GM15510 (cell line): ENCODE measurements around the gene HMCN1.

ENCODE experiments used
- POLR2A ChIP-seq: IDR thresholded peaks from 3 replicates; pipeline ENCODE4 v1.6.1; 2011; ENCODE audit warnings: borderline replicate concordance; ENCODE audit not compliant: insufficient read length; ENCODE audit errors: extremely low read depth

HMCN1 gene

DNA sequence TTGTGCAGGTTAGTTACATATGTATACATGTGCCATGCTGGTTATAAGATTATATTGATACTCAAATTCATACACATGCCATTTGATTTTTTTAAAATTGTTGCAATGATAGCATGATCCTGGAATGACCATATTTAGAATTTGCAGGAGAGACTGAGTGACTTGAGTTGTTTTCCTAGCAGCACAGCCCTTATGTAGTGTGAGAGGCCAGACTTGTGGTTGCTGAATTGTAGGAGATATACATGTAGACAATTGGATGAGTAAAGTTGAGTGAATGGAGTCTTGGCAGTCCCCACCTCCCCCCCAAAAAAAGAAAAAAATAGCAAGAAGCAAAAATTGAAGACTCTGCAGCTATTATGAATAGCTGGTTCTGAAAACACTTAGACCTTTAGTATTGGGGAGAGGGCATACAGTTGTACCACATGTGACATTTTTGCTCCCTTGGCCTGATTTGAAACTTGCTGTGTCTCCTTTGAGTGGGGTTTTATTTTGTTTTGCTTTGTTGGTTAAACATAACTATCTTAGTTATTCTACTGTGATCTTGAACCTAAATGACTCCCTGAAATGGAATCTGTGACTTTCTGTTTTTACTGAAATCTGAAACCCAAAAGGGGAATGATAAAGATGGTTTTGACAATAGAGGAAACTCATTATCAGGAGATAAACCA, 280.3 kb downstream of the HMCN1 start:
- no peak for TF ChIP-seq POLR2A

DNA sequence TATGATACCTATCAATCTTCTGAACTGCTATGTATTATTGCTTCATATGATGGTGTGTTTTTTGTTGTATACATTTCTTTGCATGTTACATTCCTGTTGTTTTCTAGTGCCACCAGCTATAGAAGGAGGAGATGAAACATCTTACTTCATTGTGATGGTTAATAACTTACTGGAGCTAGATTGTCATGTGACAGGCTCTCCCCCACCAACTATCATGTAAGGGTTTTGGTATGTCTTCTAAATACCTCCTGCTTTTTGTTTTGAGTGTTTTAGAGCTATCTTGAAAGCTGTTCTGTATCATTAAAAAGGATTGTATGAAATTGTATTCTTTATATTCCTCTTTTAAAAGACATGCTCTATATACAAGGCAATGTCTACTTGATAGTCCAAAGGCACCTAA, 282.7 kb downstream of the HMCN1 start:
- no peak for TF ChIP-seq POLR2A

DNA sequence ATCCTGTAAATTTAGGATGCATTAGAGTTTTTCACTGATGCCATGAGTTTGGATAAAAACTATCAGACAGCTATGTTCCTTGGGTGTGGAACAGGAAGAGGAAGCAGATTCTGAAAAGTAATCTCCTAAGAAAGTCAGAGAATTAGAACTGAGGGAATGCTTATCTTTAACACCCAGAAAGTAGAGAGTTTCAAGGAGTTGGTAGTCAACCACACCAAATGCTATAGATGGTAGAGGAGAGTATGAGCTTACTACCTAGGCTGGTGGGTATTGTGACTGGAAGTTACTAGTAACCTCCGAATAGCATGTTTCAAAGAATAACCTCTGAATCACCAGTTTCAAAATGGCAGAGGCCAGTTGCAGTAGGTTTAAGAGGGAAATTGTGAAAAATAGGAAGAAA, 288.0 kb downstream of the HMCN1 start:
- TF ChIP-seq POLR2A = no peak

DNA sequence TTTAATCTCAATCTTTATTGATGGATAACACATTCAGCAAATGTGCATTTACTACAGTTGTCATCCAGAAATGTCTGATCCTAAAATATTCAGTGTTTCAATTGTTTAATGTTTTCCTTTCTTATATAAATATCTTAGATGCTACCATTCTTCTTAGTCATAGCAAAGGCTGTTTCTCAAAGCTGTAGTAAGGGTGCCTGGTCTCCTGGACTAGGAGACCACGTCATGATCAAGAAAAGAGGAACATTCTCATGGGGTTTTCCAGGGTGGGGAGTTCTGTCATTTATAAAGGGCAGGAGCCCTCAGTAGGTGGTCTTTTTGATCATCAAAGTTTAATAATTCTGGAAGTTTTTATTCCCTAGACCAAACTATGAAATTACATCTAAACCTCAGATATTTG, 292.8 kb downstream of the HMCN1 start:
- no peak for TF ChIP-seq POLR2A

DNA sequence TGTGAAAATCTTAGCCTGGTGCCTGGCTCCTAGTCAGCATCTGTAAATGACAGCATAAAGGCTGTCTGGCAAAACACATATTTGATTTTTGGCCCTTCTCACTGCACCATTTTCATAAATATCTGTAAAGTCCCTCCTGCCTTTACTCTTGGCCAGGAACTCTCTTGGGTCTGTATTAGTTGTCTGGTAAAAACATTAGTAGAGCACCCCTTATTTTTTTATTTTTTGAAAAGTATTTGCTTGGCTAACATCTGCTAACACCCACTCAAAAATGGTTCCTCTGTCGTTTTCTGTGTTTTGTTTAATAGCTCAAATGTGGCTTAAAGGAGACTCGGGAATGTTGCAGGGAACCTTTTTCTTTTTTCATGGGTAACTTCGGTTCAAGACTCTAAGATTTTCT, 293.4 kb downstream of the HMCN1 start:
- no peak for TF ChIP-seq POLR2A

DNA sequence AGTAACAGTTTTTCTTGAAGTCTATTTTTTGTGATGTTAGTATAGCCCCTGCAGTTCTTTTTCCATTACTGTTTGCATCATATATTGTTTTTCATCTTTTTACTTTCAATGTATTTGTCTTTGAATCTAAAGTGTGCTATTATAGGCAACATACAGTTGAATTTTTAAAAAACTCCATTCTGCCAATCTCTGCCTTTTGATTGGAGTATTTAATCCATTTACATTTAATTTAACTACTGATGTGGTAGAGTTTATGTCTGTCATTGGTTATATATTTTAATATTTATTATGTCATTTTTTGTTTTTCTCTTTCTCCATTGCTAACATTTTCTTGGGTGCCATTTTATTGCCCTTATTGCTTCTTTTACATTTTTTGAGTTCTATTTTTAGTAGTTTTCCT, 296.3 kb downstream of the HMCN1 start:
- no peak for TF ChIP-seq POLR2A

DNA sequence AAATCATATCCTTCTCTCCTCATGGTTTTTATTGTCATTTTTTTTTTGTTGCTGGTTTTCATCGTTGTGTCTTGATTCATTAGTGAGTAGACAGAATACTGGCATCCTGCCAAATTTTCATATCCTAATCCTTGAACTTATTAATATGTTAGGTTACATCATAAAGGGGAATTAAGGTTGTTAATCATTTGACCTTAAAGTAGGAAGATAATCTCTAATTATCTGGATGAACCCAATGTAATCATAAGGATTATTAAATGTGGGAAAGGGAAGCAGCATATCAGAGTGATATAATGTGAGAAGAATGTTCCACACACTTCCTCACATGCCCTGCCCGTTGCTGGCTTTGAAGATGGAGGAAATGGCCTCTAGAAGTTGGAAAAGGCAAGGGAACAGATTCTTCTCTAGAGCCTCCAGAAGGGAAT, 299.7 kb downstream of the HMCN1 start:
- no peak for TF ChIP-seq POLR2A

DNA sequence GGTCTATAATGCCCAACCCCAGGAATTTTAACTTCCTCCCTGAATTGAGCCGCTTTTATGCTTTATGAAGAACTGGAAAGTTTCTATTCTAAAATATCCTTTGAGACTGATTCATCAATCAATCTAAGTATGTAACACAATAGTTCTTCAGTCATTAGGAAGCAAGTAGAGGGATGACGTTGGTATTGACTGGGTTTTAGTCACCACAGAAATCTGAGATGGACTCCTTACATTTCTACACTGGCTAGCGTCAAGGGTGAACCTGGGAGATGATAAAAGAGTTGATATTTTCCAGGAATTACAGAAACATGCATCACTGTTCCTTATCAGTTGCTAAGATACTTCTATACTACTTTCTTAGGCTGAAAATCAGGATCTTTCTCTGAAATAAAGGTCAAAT, 308.0 kb downstream of the HMCN1 start:
- TF ChIP-seq POLR2A = no peak

GRCh38 chr1:186043296-186043695, 309.1 kb downstream of the HMCN1 start:
- TF ChIP-seq POLR2A = no peak

DNA sequence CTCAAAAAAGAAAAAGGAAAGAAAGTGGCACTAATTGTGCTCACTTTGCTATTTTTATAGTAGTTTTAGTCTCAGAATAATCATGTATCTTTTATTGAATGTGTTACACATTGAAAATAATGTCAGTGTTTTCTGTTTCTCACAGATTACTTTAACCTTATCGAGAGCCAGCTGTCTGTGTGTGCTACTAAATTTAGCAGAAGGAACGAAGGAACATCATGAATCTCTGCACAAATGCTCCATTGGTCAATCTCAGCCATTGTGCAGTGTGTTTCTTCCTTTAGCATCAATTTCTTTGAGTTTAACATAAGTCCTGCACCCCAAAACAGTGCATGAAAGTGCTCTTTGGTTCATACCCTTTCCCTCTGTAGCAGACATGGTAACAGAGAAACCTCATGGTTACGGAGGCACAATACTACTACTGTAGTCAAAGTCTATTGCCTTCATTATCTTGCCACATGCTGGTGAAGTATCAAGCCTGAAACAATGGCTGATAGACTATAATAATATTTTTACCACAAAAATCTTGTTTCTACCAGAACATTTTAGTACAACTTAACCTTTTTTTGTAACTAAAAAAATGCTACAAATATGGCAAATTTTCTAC, 310.0 kb downstream of the HMCN1 start:
- no peak for TF ChIP-seq POLR2A

DNA sequence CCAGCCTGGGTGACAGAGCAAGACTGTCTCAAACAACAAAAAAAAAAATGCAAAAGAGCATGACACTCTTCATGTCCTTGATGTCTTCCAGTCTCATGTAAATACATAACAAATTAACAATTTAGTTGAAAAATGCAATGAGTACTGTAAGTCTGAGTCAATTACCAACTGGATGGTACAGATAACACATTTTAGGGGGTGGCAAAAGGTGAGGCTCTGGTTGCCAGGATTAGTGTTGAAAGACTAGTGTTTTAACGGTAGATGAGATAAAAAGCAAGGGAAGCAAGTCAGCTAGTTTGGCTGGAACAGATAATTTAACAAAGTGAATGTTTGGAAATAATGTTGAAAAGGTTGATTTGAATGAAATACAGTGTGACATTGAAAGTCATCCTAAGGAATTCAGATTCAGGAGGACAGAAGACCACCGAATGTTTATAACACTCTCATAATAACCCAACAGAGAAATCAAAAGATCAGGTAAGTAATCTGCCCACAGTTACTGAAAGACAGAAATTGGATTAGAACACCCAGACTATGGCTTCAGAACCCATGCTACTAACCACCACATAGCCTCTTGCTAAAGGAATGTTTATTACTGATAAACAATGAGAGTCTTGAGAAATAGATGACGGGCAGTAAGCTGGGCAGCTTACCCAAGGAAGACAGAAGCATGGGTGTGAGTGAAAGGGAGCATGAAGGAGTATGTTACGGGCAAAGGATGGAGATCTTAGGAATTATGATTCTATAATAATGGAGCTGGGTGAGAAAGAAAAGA, 312.4 kb downstream of the HMCN1 start:
- no peak for TF ChIP-seq POLR2A

DNA sequence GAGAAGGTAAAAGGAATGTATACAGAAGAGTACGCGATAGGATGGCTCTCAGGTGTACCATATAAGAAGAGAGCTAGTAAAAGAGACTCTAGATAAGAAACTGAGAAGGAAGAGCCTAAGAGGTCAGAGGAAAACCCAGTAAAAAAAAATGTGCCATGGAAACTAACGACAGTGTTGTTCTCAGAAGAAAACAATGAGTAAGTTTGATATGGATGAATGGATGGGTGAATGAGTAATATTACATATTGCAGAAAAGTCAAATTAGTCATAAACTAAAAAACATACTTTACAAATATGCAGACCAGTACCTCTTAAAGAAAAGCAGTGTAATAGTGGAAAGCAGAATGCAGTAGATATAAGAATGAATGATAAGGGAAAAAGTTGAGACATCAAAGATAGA, 316.2 kb downstream of the HMCN1 start:
- TF ChIP-seq POLR2A = no peak

- TF ChIP-seq POLR2A = no peak
Observed at GRCh38 chr1:186054003-186054402, 319.8 kb downstream of the HMCN1 start.

GRCh38 chr1:186054932-186055331, 320.7 kb downstream of the HMCN1 start:
- TF ChIP-seq POLR2A = no peak

DNA sequence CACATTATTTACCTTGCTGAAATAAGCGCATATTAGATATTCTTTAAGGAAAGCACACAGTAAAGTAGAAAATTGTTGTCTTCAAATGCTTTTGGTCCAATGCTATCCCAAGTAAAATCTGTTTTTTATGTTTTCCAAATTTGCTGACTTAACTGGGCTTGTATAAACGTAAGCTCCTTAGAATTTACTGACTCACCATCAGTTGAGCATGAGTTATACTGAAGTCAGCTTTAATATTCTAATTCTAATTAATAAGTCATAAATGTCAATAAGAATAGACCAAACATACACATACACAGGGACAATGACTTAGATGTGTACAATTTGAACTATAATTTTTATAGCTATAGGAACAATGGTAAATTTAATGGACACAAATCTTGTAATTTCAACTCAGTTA, 321.7 kb downstream of the HMCN1 start:
- no peak for TF ChIP-seq POLR2A

DNA sequence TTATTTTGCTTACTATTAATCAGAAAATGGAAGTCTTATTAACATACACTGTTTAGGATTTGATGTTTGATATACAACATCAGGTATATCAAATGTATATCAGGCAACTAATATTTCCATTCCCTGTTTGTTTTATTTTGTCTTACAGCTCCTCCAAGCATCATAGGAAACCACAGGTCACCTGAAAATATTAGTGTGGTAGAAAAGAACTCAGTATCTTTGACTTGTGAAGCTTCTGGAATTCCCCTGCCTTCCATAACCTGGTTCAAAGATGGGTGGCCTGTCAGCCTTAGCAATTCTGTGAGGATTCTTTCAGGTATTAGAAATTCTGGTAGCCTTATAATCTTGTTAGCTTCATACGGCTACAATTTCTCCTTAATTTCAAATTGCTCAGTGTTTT, 322.9 kb downstream of the HMCN1 start:
- no peak for TF ChIP-seq POLR2A

- TF ChIP-seq POLR2A = no peak
Observed at GRCh38 chr1:186059311-186059710, 325.1 kb downstream of the HMCN1 start.

GRCh38 chr1:186059752-186060151, 325.6 kb downstream of the HMCN1 start:
- no peak for TF ChIP-seq POLR2A
